HFF-Myc (cell line): Measurements from ENCODE around the gene CR1L.
"Not testable (repeated sequence)": the region's sequence is repeated elsewhere in the genome, so short reads cannot be mapped to it uniquely, and the experiment has no call there.

Experiments
- DNase-seq: peaks from one replicate; pipeline ENCODE4 v3.0.0-alpha.2; 2011; ENCODE audit warnings: low read depth; ENCODE audit errors: extremely low read depth
- H3K4me3 ChIP-seq: replicated peaks from 2 replicates; pipeline ENCODE4 v1.5.1; 2011; ENCODE audit warnings: low read depth, mild to moderate bottlenecking, control low read depth, low read length
- TF ChIP-seq, protein P1 (sequence below): IDR thresholded peaks from 2 replicates; pipeline ENCODE4 v1.5.1; 2012; ENCODE audit warnings: mild to moderate bottlenecking, low read depth, low read length, control low read depth; ENCODE audit errors: missing control alignments

The CR1L gene

DNA sequence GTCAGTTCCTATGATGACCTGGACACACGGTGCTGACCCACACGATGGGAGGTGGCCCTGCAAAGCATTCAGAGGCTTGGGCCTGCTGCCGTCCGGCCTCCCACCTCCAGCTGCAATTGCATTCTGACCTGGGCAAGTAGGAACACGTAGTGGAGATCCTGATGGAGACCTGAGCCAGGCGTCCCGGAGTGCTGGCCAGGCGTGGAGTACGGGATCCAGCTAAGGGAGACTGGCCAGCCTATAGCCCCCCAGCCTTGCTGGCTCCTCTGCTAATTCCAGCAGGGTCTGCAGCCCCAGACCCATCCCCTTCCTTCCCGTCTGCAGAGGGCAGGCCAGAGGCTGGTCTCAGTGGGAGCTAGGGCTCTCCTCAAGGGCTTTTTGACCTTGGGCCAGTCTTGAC lies 118.2 kb downstream of the CR1L start:
- no peak overlapping the region for H3K4me3 ChIP-seq
- DNase-seq = no peak
- TF ChIP-seq, protein P1, sequence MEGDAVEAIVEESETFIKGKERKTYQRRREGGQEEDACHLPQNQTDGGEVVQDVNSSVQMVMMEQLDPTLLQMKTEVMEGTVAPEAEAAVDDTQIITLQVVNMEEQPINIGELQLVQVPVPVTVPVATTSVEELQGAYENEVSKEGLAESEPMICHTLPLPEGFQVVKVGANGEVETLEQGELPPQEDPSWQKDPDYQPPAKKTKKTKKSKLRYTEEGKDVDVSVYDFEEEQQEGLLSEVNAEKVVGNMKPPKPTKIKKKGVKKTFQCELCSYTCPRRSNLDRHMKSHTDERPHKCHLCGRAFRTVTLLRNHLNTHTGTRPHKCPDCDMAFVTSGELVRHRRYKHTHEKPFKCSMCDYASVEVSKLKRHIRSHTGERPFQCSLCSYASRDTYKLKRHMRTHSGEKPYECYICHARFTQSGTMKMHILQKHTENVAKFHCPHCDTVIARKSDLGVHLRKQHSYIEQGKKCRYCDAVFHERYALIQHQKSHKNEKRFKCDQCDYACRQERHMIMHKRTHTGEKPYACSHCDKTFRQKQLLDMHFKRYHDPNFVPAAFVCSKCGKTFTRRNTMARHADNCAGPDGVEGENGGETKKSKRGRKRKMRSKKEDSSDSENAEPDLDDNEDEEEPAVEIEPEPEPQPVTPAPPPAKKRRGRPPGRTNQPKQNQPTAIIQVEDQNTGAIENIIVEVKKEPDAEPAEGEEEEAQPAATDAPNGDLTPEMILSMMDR = no peak

DNA sequence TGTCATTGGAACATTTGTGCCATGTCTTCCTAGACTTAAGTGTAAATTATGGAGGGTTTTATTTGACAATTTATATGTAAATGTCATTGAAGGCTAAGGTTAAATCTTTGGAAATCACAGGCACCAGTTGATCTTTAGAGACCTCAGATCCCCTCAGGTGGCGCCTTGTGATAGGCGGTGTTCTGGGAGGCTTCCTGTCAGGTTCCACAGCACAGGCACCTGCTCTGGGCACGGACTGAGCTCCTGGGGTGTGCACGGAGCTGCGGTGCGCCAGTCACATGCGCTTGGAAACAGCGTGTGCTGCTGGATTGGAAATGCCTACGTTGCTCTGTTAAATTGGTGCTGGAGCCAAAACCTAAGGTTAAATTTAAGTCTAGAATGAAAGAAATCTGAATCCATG lies 119.0 kb downstream of the CR1L start:
- no peak overlapping the region for H3K4me3 ChIP-seq
- no peak for DNase-seq
- TF ChIP-seq, protein P1 = no peak

DNA sequence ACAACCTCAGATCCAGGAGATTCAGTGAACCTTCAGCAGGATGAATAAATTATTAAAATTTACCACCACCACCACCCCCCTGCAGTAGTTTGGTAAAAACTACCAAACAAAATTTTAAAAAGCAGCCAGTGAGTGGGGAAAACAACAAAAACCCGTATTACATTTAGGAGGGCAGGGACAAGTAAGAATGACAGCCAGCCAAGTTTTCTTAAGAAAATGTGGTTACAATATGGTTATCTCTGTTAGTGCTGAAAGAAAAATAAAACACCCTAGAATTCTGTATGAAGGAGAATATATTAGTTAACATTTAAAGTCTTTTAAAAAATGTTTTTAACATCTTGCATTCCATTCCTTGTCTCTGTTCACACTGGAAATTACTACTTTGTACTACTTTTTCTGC lies 121.6 kb downstream of the CR1L start:
- no peak overlapping the region for H3K4me3 ChIP-seq

DNA sequence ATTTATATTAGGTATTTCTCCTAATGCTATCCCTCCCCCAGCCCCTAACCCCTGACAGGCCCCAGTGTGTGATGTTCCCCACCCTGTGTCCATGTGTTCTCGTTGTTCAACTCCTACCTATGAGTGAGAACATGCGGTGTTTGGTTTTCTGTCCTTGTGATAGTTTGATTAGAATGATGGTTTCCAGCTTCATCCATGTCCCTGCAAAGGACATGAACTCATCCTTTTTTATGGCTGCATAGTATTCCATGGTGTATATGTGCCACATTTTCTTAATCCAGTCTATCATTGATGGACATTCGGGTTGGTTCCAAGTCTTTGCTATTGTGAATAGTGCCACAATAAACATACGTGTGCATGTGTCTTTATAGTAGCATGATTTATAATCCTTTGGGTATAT lies 125.6 kb downstream of the CR1L start:
- DNase-seq, H3K4me3 ChIP-seq: not testable (repeated sequence)

More for the DNA sequence above, 121.6 kb downstream of the CR1L start:
- TF ChIP-seq, protein P1 = no peak
- no peak for DNase-seq
